Upper lobe of right lung (tissue), 1 donor: ENCODE results near the gene ZNF414. TPM values are rescaled to one million over a fixed set of nuclear protein-coding genes. Genes with fewer than 3 reads are reported as not detected.
"Not testable (repeated sequence)": the region's sequence is repeated elsewhere in the genome, so short reads cannot be mapped to it uniquely, and the experiment has no call there.

ENCODE experiments used
- ATAC-seq: fragments of 200-7000 bp; cut with Tn5 transposase; one replicate; pipeline ENCODE4 v1.9.1; 2020; ENCODE audit warnings: mild to moderate bottlenecking, moderate library complexity
- DNase-seq: peaks from one replicate; pipeline ENCODE4 v3.0.0-alpha.2; 2020
- H3K27ac ChIP-seq: fragments of 200-600 bp; one replicate; pipeline ENCODE4 v1.8.0; 2022
- H3K27me3 ChIP-seq: fragments of 200-600 bp; one replicate; pipeline ENCODE4 v1.8.0; 2022; ENCODE audit warnings: mild to moderate bottlenecking
- H3K36me3 ChIP-seq: fragments of 200-600 bp; one replicate; pipeline ENCODE4 v1.8.0; 2022
- H3K4me1 ChIP-seq: fragments of 200-600 bp; one replicate; pipeline ENCODE4 v1.8.0; 2022
- H3K4me3 ChIP-seq: fragments of 200-600 bp; one replicate; pipeline ENCODE4 v1.8.0; 2022; ENCODE audit warnings: mild to moderate bottlenecking
- H3K9me3 ChIP-seq: fragments of 200-600 bp; one replicate; pipeline ENCODE4 v1.8.0; 2022
- CTCF ChIP-seq: fragments of 200-600 bp; IDR thresholded peaks from one replicate; pipeline ENCODE4 v1.8.0; 2022; ENCODE audit warnings: antibody characterized with exemption
- intact Hi-C: fragments of 100-400 bp; cut with DNase I; formaldehyde crosslinking; loops from one replicate; pipeline ENCODE4 v1.11.0; 2022
- long read RNA-seq: library from polyadenylated mRNA; unstranded; transcript quantifications from one replicate; pipeline ENCODE4 v2.0.0, GENCODE V29; 2021
- total RNA-seq: library from RNA; stranded (reverse); fragmentation: NEBNext Ultra II Directional; extraction: Animal tissue kit (Norgen Biotek cat#: 25700); gene quantifications from one replicate; pipeline ENCODE4 v1.2.1, GENCODE V29; 2021
- donor health status: DM: no; HTN: yes; CAD: no; lungs with severe emphysema.

The ZNF414 gene
- total RNA-seq: 23.4 TPM
- long read RNA-seq, transcript ZNF414-202 (8 exons, 2,300 nt): major isoform, 8 of 13 reads
- long read RNA-seq, partial matches to known transcripts: 2 of 13 reads
- long read RNA-seq, other reads (novel, unspliced or antisense): 2 of 13 reads

GRCh38 chr19:8513687-8514504 lies at the start of gene ZNF414:
Gene ZNF414, minus strand, starts transcription at chr19:8514167. Its CDS starts 121 bp downstream, at chr19:8514046.
- no peak for TF ChIP-seq CTCF
- no peaks in the 10 kb centered on the region for H3K27me3 ChIP-seq
- peak within 1 kb of the TSS; percentile 65 for H3K4me3 ChIP-seq
- H3K36me3 ChIP-seq: no peaks in the 10 kb centered on the region
- H3K27ac ChIP-seq: peak within 1 kb of the TSS; percentile 96
- DNase-seq (peak; percentile 98), ATAC-seq (peak; percentile 92)
- intact Hi-C loops: no loop called here
- no peaks in the 10 kb centered on the region for H3K9me3 ChIP-seq
- peaks cover 43% of the 10 kb centered on the region for H3K4me1 ChIP-seq

GRCh38 chr19:8561075-8561764 lies 47.3 kb upstream of the ZNF414 start:
- ATAC-seq: no peak
- H3K4me1 ChIP-seq: no peaks in the 10 kb centered on the region
- no peak overlapping the region for H3K27ac ChIP-seq
- H3K9me3 ChIP-seq: no peaks in the 10 kb centered on the region
- intact Hi-C loops: no loop called here
- H3K27me3 ChIP-seq: no peaks in the 10 kb centered on the region
- no peak overlapping the region for H3K4me3 ChIP-seq
- TF ChIP-seq CTCF: no peak
- no peak for DNase-seq
- H3K36me3 ChIP-seq: no peaks in the 10 kb centered on the region

- ATAC-seq (no peak), DNase-seq (no peak)
- Histone ChIP-seq H3K27ac (no peak overlapping the region), H3K36me3 (peaks cover 2% of the 10 kb centered on the region), H3K4me3 (no peak overlapping the region), H3K27me3 (no peaks in the 10 kb centered on the region), H3K4me1 (no peaks in the 10 kb centered on the region), H3K9me3 (no peaks in the 10 kb centered on the region)
- TF ChIP-seq CTCF: no peak
- intact Hi-C loops: no loop called here
Measured at GRCh38 chr19:8558325-8558724, 44.4 kb upstream of the ZNF414 start.

GRCh38 chr19:8557642-8558238 lies 43.8 kb upstream of the ZNF414 start:
- no peak overlapping the region for H3K27ac ChIP-seq
- no peaks in the 10 kb centered on the region for H3K4me1 ChIP-seq
- no peak overlapping the region for H3K4me3 ChIP-seq
- ATAC-seq: peak; percentile 83
- no peak for TF ChIP-seq CTCF
- peak; percentile 69 for DNase-seq
- no peaks in the 10 kb centered on the region for H3K27me3 ChIP-seq
- peaks cover 8% of the 10 kb centered on the region for H3K36me3 ChIP-seq
- H3K9me3 ChIP-seq: no peaks in the 10 kb centered on the region
- intact Hi-C loops: no loop called here

- H3K9me3 ChIP-seq, ATAC-seq, intact Hi-C loops, DNase-seq, H3K27me3 ChIP-seq, H3K4me1 ChIP-seq, H3K27ac ChIP-seq, H3K4me3 ChIP-seq: not testable (repeated sequence)
- H3K36me3 ChIP-seq: peaks cover 12% of the 10 kb centered on the region
Measured at GRCh38 chr19:8553729-8554128, 39.8 kb upstream of the ZNF414 start.

- H3K27me3 ChIP-seq: no peaks in the 10 kb centered on the region
- H3K36me3 ChIP-seq: peaks cover 16% of the 10 kb centered on the region
- H3K4me1 ChIP-seq: no peaks in the 10 kb centered on the region
- H3K27ac ChIP-seq: no peak overlapping the region
- no peak for ATAC-seq
- no peaks in the 10 kb centered on the region for H3K9me3 ChIP-seq
- DNase-seq: no peak
- no peak for TF ChIP-seq CTCF
- intact Hi-C loops: no loop called here
- H3K4me3 ChIP-seq: no peak overlapping the region
Measured at GRCh38 chr19:8552810-8553209, 38.8 kb upstream of the ZNF414 start.
